ENCODE data around the gene MAML3. TPM values are rescaled to one million over a fixed set of nuclear protein-coding genes. Genes with fewer than 3 reads are reported as not detected.
"Not testable (repeated sequence)": the region's sequence is repeated elsewhere in the genome, so short reads cannot be mapped to it uniquely, and the experiment has no call there.

The MAML3 gene
- total RNA-seq, 1 donor, result 4.4 TPM

DNA sequence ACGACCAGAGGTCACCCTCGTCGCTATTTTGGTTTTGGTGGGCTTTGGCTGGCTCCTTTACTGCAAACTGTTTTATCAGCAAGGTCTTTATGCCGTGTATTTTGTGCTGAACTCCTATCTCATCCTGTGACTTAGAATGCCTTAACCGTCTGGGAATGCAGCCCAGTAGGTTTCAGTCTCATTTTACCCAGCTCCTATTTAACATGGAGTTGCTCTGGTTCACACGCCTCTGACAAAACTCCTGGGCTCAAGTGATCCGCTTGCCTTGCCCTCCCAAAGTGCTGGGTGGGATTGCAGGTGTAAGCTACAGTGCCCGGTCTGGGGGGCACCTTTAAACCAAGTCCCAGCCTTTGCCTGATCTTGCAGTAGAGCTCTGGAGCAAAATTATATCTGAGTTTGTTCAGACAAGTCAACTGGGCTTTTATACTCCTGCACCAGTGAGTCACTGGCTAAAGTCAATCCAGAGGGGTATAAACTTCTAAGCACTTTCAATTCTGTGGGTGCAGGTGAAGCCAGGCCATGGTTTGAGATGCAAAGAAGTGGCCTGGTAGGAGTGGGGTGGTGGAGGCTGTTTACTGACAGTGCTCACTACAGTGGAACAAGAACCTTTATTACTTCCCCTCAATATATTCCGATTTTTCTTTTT is 438.1 kb downstream of the MAML3 start:
- H3K27me3 ChIP-seq (ENCODE audit: insufficient read depth, low read length), result no peaks in the 10 kb centered on the region
- H3K4me1 ChIP-seq (ENCODE audit: insufficient read depth, low read length), result no peaks in the 10 kb centered on the region
- no peak overlapping the region for H3K4me3 ChIP-seq (ENCODE audit: low read length)
- H3K9me3 ChIP-seq (ENCODE audit: low read depth, low read length), result no peaks in the 10 kb centered on the region

DNA sequence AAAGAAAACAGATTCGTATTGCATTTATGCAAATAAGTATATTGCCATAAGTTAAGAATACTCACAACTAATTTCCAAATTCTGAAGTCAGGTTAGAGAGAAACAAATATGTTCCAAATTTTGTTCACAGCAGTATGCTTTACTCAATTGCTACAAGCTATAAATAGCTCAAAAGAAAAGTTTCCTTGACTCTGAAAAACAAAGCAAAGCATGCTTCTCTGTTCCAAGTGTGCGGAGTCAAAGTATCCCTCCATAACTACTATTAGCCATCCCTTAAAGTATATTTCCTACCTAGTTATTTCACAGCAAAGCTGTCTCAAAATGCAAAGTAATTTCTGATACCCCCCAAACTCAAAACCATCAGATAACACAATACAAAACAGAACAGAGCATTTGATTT is 441.1 kb downstream of the MAML3 start:
- Histone ChIP-seq H3K27me3 (ENCODE audit: insufficient read depth, low read length) (no peaks in the 10 kb centered on the region), H3K4me3 (ENCODE audit: low read length) (no peak overlapping the region), H3K9me3 (ENCODE audit: low read depth, low read length) (no peaks in the 10 kb centered on the region), H3K4me1 (ENCODE audit: insufficient read depth, low read length) (no peaks in the 10 kb centered on the region)

GRCh38 chr4:139711461-139711860 is 442.5 kb downstream of the MAML3 start:
- no peaks in the 10 kb centered on the region for H3K27me3 ChIP-seq (ENCODE audit: insufficient read depth, low read length)
- H3K4me1 ChIP-seq (ENCODE audit: insufficient read depth, low read length), result no peaks in the 10 kb centered on the region
- H3K9me3 ChIP-seq (ENCODE audit: low read depth, low read length), result no peaks in the 10 kb centered on the region
- no peak overlapping the region for H3K4me3 ChIP-seq (ENCODE audit: low read length)

DNA sequence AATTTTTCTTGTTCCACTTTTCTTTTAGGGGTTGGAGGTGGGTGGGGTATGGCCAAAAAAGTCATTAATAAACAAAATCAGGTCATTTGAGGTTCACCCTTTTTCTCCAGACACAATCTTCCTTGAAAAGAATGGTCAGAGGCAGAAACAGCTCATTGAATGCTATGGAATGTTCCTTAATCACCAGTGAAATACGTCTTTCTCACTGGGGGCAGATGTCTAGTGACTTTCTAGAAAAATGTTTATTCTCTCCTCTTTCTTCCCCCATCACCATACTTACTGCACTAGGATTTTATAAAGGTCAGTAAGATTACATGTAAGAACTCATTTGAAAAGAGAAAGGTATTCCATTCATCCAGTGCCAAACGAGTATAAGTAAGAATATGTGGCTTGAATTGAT is 443.9 kb downstream of the MAML3 start:
- H3K9me3 ChIP-seq (ENCODE audit: low read depth, low read length), result no peaks in the 10 kb centered on the region
- no peaks in the 10 kb centered on the region for H3K4me1 ChIP-seq (ENCODE audit: insufficient read depth, low read length)
- no peak overlapping the region for H3K4me3 ChIP-seq (ENCODE audit: low read length)
- no peaks in the 10 kb centered on the region for H3K27me3 ChIP-seq (ENCODE audit: insufficient read depth, low read length)

GRCh38 chr4:139709660-139710059 is 444.3 kb downstream of the MAML3 start:
- H3K9me3 ChIP-seq (ENCODE audit: low read depth, low read length), result no peaks in the 10 kb centered on the region
- H3K27me3 ChIP-seq (ENCODE audit: insufficient read depth, low read length), result no peaks in the 10 kb centered on the region
- H3K4me3 ChIP-seq (ENCODE audit: low read length), result no peak overlapping the region
- no peaks in the 10 kb centered on the region for H3K4me1 ChIP-seq (ENCODE audit: insufficient read depth, low read length)

- H3K27me3 ChIP-seq (ENCODE audit: insufficient read depth, low read length), result no peaks in the 10 kb centered on the region
- no peak overlapping the region for H3K4me3 ChIP-seq (ENCODE audit: low read length)
- no peaks in the 10 kb centered on the region for H3K4me1 ChIP-seq (ENCODE audit: insufficient read depth, low read length)
- H3K9me3 ChIP-seq (ENCODE audit: low read depth, low read length), result no peaks in the 10 kb centered on the region
Measured at GRCh38 chr4:139704915-139705485, 449.0 kb downstream of the MAML3 start.

DNA sequence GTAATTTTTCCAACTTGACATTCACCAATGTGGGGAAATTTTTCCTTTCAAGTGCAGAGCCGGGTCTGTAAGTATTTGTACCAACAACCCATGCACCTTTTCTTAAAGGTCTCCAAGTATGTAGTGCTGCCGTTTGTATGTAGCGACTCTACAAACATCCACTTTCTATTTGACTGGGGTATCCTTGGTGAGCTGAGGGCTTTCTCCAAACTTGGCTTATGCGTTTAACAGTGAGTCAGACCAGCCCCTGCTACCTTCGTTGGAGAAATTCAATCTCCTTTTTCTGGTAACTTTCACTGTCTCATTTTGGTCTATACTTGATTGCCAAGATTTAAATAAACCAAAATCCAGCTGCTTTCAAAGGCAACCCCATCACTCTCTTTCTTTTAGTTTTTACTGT is 453.4 kb downstream of the MAML3 start:
- Histone ChIP-seq H3K27me3 (ENCODE audit: insufficient read depth, low read length) (no peaks in the 10 kb centered on the region), H3K4me3 (ENCODE audit: low read length) (no peak overlapping the region), H3K9me3 (ENCODE audit: low read depth, low read length) (no peaks in the 10 kb centered on the region), H3K4me1 (ENCODE audit: insufficient read depth, low read length) (no peaks in the 10 kb centered on the region)

GRCh38 chr4:139698167-139698925 is 455.6 kb downstream of the MAML3 start:
- not testable (repeated sequence) for H3K9me3 ChIP-seq (ENCODE audit: low read depth, low read length); H3K4me1 ChIP-seq (ENCODE audit: insufficient read depth, low read length); H3K4me3 ChIP-seq (ENCODE audit: low read length); H3K27me3 ChIP-seq (ENCODE audit: insufficient read depth, low read length)

DNA sequence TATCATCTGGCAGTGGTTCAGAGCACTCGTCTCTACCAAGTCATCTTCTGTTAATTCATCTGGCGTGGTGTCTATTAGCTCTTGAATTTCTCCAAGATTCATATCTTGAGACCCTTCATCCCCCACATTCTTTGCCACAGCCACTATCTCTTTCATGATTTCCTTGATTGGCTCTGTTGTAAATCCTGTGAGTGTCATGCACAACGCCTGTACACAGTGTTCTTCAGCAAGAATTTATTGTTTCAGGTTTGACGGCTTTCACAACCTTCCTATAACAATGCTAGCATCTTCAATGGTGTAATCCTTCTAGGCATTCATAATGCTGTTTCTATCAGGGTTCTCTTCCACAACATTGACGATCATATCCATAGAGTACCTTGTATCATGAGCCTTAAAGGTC is 457.5 kb downstream of the MAML3 start:
- no peak overlapping the region for H3K4me3 ChIP-seq (ENCODE audit: low read length)
- H3K4me1 ChIP-seq (ENCODE audit: insufficient read depth, low read length), result peaks cover 11% of the 10 kb centered on the region
- H3K27me3 ChIP-seq (ENCODE audit: insufficient read depth, low read length), result no peaks in the 10 kb centered on the region
- H3K9me3 ChIP-seq (ENCODE audit: low read depth, low read length), result no peaks in the 10 kb centered on the region

DNA sequence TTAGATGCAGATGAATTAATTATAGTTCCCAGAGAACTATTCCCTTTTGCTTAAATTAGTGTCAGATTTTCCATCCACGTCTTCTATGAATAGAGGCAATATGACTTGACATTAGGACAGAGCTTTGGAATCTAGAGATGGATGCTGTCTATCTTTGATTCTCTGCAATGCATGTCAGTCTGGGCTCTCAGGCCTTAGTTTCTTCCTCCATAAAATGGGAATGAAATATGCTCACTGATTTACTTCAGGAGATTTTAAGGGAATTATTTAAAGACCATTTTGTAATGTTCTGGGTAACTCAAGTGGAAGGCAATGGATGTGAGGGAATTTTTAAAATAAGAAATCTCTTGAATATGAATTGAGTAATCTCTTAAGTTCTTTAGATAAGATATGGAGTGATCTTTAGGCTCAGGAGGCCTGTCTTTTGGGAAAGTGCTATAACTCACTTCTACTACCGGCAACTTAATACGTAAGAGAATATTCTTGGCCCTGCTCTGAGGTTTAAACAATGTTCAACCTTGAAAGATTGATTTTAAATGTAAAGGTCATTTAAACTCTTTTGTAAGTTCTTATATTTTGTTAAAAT is 459.4 kb downstream of the MAML3 start:
- Histone ChIP-seq H3K4me3 (ENCODE audit: low read length) (no peak overlapping the region), H3K9me3 (ENCODE audit: low read depth, low read length) (no peaks in the 10 kb centered on the region), H3K4me1 (ENCODE audit: insufficient read depth, low read length) (peaks cover 11% of the 10 kb centered on the region), H3K27me3 (ENCODE audit: insufficient read depth, low read length) (no peaks in the 10 kb centered on the region)

DNA sequence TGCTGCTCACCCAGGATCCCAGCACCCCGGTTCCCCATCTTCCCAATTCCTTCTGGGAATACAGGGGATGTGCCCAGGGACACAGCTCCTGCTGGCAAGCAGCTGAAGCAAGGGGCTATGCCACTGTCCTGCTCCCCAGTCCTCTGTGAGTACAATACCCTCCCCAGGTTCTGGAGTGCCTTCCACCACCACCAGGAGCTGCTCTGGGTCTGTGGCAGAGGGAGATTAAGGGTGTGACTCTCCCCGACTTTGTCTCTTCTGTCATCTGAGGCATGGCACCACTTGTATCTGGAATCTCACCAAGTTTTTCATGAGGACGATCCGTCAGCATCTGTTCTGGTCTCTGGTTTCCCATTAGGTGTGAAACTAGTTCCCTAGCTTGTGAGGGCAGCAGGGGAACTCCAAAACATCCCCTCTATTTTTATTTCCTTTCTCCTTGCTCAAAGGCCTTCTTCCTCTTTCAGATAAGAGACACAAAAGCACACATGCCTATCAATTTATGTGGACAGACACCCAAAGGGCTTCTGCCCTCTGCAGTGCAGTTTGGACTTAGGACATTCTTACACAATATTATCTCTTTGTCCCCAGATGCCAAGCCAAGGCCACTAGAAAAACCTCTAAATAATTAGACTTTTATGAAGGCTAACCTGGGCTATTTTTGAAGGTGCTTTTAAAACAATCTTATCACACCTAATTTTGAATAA is 461.5 kb downstream of the MAML3 start:
- H3K4me3 ChIP-seq (ENCODE audit: low read length), result no peak overlapping the region
- no peaks in the 10 kb centered on the region for H3K27me3 ChIP-seq (ENCODE audit: insufficient read depth, low read length)
- no peaks in the 10 kb centered on the region for H3K9me3 ChIP-seq (ENCODE audit: low read depth, low read length)
- H3K4me1 ChIP-seq (ENCODE audit: insufficient read depth, low read length), result peaks cover 28% of the 10 kb centered on the region

DNA sequence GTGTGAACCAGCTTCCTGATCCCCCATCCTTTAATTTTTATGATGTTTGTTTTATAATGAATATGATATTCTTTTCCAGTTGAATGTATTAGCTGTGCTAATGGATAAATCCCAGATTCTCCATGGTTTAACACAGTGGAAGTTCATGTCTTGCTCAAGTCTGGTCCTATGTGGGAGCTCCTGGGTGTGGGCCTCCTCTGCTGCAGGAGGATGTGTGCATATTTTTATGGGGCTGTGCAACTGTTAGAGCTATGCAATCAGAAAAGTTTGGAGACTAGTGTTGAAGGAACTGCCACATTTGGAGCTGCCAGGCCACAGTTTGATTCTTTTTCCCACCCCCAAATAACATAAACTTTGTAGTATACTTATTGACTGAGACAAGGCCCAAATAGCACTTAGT is 463.6 kb downstream of the MAML3 start:
- no peaks in the 10 kb centered on the region for H3K9me3 ChIP-seq (ENCODE audit: low read depth, low read length)
- peaks cover 28% of the 10 kb centered on the region for H3K4me1 ChIP-seq (ENCODE audit: insufficient read depth, low read length)
- no peaks in the 10 kb centered on the region for H3K27me3 ChIP-seq (ENCODE audit: insufficient read depth, low read length)

DNA sequence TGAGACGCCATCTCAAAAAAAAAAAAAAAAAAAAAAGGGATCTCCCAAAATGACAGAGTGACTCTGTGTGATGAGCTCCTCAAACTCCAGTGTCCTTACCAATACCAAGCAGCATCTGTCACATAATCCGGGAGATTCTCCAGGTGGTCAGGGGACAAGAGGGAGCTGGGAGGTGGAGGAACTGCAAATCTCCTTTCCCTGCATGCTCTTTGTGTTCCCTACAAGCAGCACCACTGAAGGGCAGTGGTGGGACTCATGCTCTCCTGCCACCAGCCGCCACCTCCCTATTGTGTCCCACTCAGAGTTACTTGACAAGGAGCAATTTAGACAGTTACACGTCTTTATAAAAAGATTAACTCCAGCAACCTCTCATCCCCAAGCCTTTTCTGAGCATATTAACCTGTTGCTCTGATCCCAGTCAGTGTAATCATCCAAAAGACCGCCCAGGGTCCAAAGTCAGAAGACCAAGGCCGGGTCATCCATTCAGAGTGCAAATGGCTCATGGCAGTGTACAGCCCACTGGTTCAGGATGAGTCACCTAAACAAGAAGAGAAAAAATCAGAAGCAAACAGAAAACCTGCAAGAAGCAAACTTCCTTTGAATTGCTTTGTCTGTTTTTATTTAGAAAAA is 464.8 kb downstream of the MAML3 start:
- Histone ChIP-seq H3K9me3 (ENCODE audit: low read depth, low read length) (no peaks in the 10 kb centered on the region), H3K27me3 (ENCODE audit: insufficient read depth, low read length) (no peaks in the 10 kb centered on the region), H3K4me3 (ENCODE audit: low read length) (no peak overlapping the region), H3K4me1 (ENCODE audit: insufficient read depth, low read length) (peaks cover 28% of the 10 kb centered on the region)

More for the DNA sequence above, 463.6 kb downstream of the MAML3 start:
- no peak overlapping the region for H3K4me3 ChIP-seq (ENCODE audit: low read length)

DNA sequence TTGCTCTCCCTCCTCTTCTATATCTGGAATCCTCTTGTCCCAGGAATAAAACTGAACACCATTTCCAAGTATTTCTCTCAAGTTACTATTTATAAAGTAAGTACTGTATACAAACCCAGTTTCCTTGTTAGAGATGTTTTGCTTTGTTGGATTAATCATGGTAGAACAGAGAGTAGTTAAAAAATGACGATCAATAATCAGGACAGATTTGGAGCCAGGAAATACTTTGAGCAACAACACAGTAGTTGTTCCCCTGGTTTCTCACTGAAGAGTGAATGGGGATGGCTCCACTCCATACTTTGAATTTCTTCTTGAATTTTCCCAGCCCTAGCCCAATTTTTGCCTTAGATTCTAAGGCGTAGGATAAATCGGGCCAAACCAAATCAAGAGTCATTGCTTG is 467.0 kb downstream of the MAML3 start:
- no peaks in the 10 kb centered on the region for H3K27me3 ChIP-seq (ENCODE audit: insufficient read depth, low read length)
- no peak overlapping the region for H3K4me3 ChIP-seq (ENCODE audit: low read length)
- peaks cover 32% of the 10 kb centered on the region for H3K4me1 ChIP-seq (ENCODE audit: insufficient read depth, low read length)

More for the DNA sequence above, 467.0 kb downstream of the MAML3 start:
- no peaks in the 10 kb centered on the region for H3K9me3 ChIP-seq (ENCODE audit: low read depth, low read length)

Measured in mononuclear cell (primary cell).